Left renal cortex interstitium (tissue), 4 donors: Measurements from ENCODE around the gene NPFFR2. TPM values are rescaled to one million over a fixed set of nuclear protein-coding genes. Genes with fewer than 3 reads are reported as not detected.
"Not testable (repeated sequence)": the region's sequence is repeated elsewhere in the genome, so short reads cannot be mapped to it uniquely, and the experiment has no call there.

Experiments
- DNase-seq, 4 donors: peaks; one replicate each; pipeline ENCODE4 v3.0.0-alpha.2; 2013; ENCODE audit warnings: low read depth in 4 of 4, low spot score in 2 of 4, missing footprints in 1 of 4
- polyA plus RNA-seq, 4 donors: library from polyadenylated mRNA; unstranded; fragments of 120-200 nt; gene quantifications; one replicate each; pipeline ENCODE4 v1.2.1, GENCODE V29; 2013; ENCODE audit not compliant: insufficient read length in 4 of 4

Gene NPFFR2
- polyA plus RNA-seq, 4 donors, result 0.73 to 2.2 (median 1.3) TPM

- no peak for DNase-seq
These were observed 79.1 kb downstream of the NPFFR2 start for GRCh38 chr4:72110886-72111285.

GRCh38 chr4:72111863-72112262 is 80.1 kb downstream of the NPFFR2 start:
- DNase-seq, result no peak

- no peak for DNase-seq
These were observed 80.8 kb downstream of the NPFFR2 start for GRCh38 chr4:72112514-72113156.

- no peak for DNase-seq
These were observed 86.2 kb downstream of the NPFFR2 start for GRCh38 chr4:72118017-72118416.

GRCh38 chr4:72119946-72120345 is 88.1 kb downstream of the NPFFR2 start:
- no peak for DNase-seq

GRCh38 chr4:72128741-72129140 is 96.9 kb downstream of the NPFFR2 start:
- DNase-seq, result no peak

- DNase-seq, result no peak
These were observed 104.6 kb downstream of the NPFFR2 start for GRCh38 chr4:72136429-72136828.

GRCh38 chr4:72139997-72140396 is 108.2 kb downstream of the NPFFR2 start:
- DNase-seq, result not testable (repeated sequence)

GRCh38 chr4:72144241-72144640 is 112.4 kb downstream of the NPFFR2 start:
- DNase-seq, result no peak

GRCh38 chr4:72152731-72153130 is 120.9 kb downstream of the NPFFR2 start:
- no peak for DNase-seq

GRCh38 chr4:72153634-72154033 is 121.8 kb downstream of the NPFFR2 start:
- DNase-seq, result not testable (repeated sequence)

- DNase-seq, result not testable (repeated sequence)
These were observed 137.5 kb downstream of the NPFFR2 start for GRCh38 chr4:72169285-72169684.

- no peak for DNase-seq
These were observed 138.1 kb downstream of the NPFFR2 start for GRCh38 chr4:72169861-72170260.

GRCh38 chr4:72171761-72172160 is 140.0 kb downstream of the NPFFR2 start:
- no peak for DNase-seq

- DNase-seq, result no peak
These were observed 147.5 kb downstream of the NPFFR2 start for GRCh38 chr4:72179342-72179741.

GRCh38 chr4:72186714-72187113 is 154.9 kb downstream of the NPFFR2 start:
- DNase-seq, result no peak

- DNase-seq, result no peak
These were observed 162.2 kb downstream of the NPFFR2 start for GRCh38 chr4:72194046-72194445.

GRCh38 chr4:72194453-72194852 is 162.7 kb downstream of the NPFFR2 start:
- no peak for DNase-seq

Other genes with a start within 250 kb of the NPFFR2 start
- gene GC, start 247.9 kb upstream of the NPFFR2 start, polyA plus RNA-seq, result 10 to 100 TPM in 1 of 4 donors, under 1 TPM in 3; 0.26 to 23.8 (median 0.41) TPM